ENCODE results near the gene DSCAM. TPM values are rescaled to one million over a fixed set of nuclear protein-coding genes. Genes with fewer than 3 reads are reported as not detected.
"Not testable (repeated sequence)": the region's sequence is repeated elsewhere in the genome, so short reads cannot be mapped to it uniquely, and the experiment has no call there.

The DSCAM gene
- polyA plus RNA-seq, 1 experiment, result 0.10 TPM

GRCh38 chr21:40191196-40191595 is 655.8 kb downstream of the DSCAM start:
- POLR2A ChIA-PET, result no interaction called here
- Histone ChIP-seq H3K4me3 (ENCODE audit: low read depth, low read length) (no peak overlapping the region), H3K36me3 (ENCODE audit: control insufficient read depth, insufficient read depth, low read length) (no peaks in the 10 kb centered on the region), H3K27me3 (ENCODE audit: control insufficient read depth, insufficient read depth, low read length) (no peaks in the 10 kb centered on the region)
- CTCF ChIA-PET, result no interaction called here
- TF ChIP-seq CTCF (IDR thresholded peaks at IDR 0.05; ENCODE audit: insufficient read depth, low read depth, low read length), result no peak
- no peak for DNase-seq (ENCODE audit: low read depth)

GRCh38 chr21:40187946-40188654 is 658.9 kb downstream of the DSCAM start:
- CTCF ChIA-PET, result interaction anchor here (0.6 kb wide), 1 partner anchor 49 kb away, joined by 5 read pairs; no protein-coding TSS in a partner anchor
- no peak for DNase-seq (ENCODE audit: low read depth)
- no peak for TF ChIP-seq CTCF (IDR thresholded peaks at IDR 0.05; ENCODE audit: insufficient read depth, low read depth, low read length)
- POLR2A ChIA-PET, result no interaction called here
- Histone ChIP-seq H3K36me3 (ENCODE audit: control insufficient read depth, insufficient read depth, low read length) (no peaks in the 10 kb centered on the region), H3K27me3 (ENCODE audit: control insufficient read depth, insufficient read depth, low read length) (no peaks in the 10 kb centered on the region), H3K4me3 (ENCODE audit: low read depth, low read length) (no peak overlapping the region)

- peak; percentile 6 for DNase-seq (ENCODE audit: low read depth)
- ChIA-PET POLR2A (no interaction called here), CTCF (no interaction called here)
- H3K27me3 ChIP-seq (ENCODE audit: control insufficient read depth, insufficient read depth, low read length), result no peaks in the 10 kb centered on the region
- no peak for TF ChIP-seq CTCF (IDR thresholded peaks at IDR 0.05; ENCODE audit: insufficient read depth, low read depth, low read length)
- H3K4me3 ChIP-seq (ENCODE audit: low read depth, low read length), result no peak overlapping the region
- H3K36me3 ChIP-seq (ENCODE audit: control insufficient read depth, insufficient read depth, low read length), result no peaks in the 10 kb centered on the region
Observed at GRCh38 chr21:40187244-40187643, 659.7 kb downstream of the DSCAM start.

GRCh38 chr21:40186045-40186444 is 660.9 kb downstream of the DSCAM start:
- POLR2A ChIA-PET, result no interaction called here
- no peak for TF ChIP-seq CTCF (IDR thresholded peaks at IDR 0.05; ENCODE audit: insufficient read depth, low read depth, low read length)

GRCh38 chr21:40185208-40185607 is 661.8 kb downstream of the DSCAM start:
- DNase-seq (ENCODE audit: low read depth), result no peak
- Histone ChIP-seq H3K36me3 (ENCODE audit: control insufficient read depth, insufficient read depth, low read length) (no peaks in the 10 kb centered on the region), H3K27me3 (ENCODE audit: control insufficient read depth, insufficient read depth, low read length) (no peaks in the 10 kb centered on the region), H3K4me3 (ENCODE audit: low read depth, low read length) (no peak overlapping the region)
- ChIA-PET POLR2A (no interaction called here), CTCF (no interaction called here)
- no peak for TF ChIP-seq CTCF (IDR thresholded peaks at IDR 0.05; ENCODE audit: insufficient read depth, low read depth, low read length)

More at GRCh38 chr21:40186045-40186444, 660.9 kb downstream of the DSCAM start:
- Histone ChIP-seq H3K36me3 (ENCODE audit: control insufficient read depth, insufficient read depth, low read length) (no peaks in the 10 kb centered on the region), H3K27me3 (ENCODE audit: control insufficient read depth, insufficient read depth, low read length) (no peaks in the 10 kb centered on the region), H3K4me3 (ENCODE audit: low read depth, low read length) (no peak overlapping the region)
- peak; percentile 17 for DNase-seq (ENCODE audit: low read depth)
- CTCF ChIA-PET, result no interaction called here

- H3K27me3 ChIP-seq (ENCODE audit: control insufficient read depth, insufficient read depth, low read length); H3K36me3 ChIP-seq (ENCODE audit: control insufficient read depth, insufficient read depth, low read length); H3K4me3 ChIP-seq (ENCODE audit: low read depth, low read length); CTCF ChIA-PET; DNase-seq (ENCODE audit: low read depth); POLR2A ChIA-PET: not testable (repeated sequence)
Observed at GRCh38 chr21:40182491-40182890, 664.5 kb downstream of the DSCAM start.
